GM12874 (cell line): ENCODE results near the gene CD207.

Experiments
- CTCF ChIP-seq: IDR thresholded peaks from 2 replicates; pipeline ENCODE4 v1.5.1; 2011; ENCODE audit warnings: low read depth, mild to moderate bottlenecking, control low read depth, low read length, moderate library complexity; ENCODE audit not compliant: insufficient read depth

Gene CD207

GRCh38 chr2:70828115-70828514 is 7.5 kb downstream of the CD207 start:
- TF ChIP-seq CTCF = no peak

GRCh38 chr2:70827388-70827787 is 8.2 kb downstream of the CD207 start:
- TF ChIP-seq CTCF = no peak

GRCh38 chr2:70826696-70827350 is 8.8 kb downstream of the CD207 start:
- no peak for TF ChIP-seq CTCF

- TF ChIP-seq CTCF = no peak
Measured at GRCh38 chr2:70823249-70823648, 12.4 kb downstream of the CD207 start.

GRCh38 chr2:70822843-70823242 is 12.8 kb downstream of the CD207 start:
- no peak for TF ChIP-seq CTCF

GRCh38 chr2:70820499-70820898 is 15.1 kb downstream of the CD207 start, which contains the start of gene CLEC4F:
CLEC4F (minus strand) TSS chr2:70820599; CDS start chr2:70820523, 76 bp downstream.
- no peak for TF ChIP-seq CTCF

GRCh38 chr2:70817284-70817954 is 18.2 kb downstream of the CD207 start:
- no peak for TF ChIP-seq CTCF
